Measurements from ENCODE around the gene PIK3C2B.
A peak's percentile ranks its signal among the peaks of the same experiment; 100 is the strongest.
"Not testable (repeated sequence)": the region's sequence is repeated elsewhere in the genome, so short reads cannot be mapped to it uniquely, and the experiment has no call there.

PIK3C2B gene, protein sequence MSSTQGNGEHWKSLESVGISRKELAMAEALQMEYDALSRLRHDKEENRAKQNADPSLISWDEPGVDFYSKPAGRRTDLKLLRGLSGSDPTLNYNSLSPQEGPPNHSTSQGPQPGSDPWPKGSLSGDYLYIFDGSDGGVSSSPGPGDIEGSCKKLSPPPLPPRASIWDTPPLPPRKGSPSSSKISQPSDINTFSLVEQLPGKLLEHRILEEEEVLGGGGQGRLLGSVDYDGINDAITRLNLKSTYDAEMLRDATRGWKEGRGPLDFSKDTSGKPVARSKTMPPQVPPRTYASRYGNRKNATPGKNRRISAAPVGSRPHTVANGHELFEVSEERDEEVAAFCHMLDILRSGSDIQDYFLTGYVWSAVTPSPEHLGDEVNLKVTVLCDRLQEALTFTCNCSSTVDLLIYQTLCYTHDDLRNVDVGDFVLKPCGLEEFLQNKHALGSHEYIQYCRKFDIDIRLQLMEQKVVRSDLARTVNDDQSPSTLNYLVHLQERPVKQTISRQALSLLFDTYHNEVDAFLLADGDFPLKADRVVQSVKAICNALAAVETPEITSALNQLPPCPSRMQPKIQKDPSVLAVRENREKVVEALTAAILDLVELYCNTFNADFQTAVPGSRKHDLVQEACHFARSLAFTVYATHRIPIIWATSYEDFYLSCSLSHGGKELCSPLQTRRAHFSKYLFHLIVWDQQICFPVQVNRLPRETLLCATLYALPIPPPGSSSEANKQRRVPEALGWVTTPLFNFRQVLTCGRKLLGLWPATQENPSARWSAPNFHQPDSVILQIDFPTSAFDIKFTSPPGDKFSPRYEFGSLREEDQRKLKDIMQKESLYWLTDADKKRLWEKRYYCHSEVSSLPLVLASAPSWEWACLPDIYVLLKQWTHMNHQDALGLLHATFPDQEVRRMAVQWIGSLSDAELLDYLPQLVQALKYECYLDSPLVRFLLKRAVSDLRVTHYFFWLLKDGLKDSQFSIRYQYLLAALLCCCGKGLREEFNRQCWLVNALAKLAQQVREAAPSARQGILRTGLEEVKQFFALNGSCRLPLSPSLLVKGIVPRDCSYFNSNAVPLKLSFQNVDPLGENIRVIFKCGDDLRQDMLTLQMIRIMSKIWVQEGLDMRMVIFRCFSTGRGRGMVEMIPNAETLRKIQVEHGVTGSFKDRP (N-terminal part only)

GRCh38 chr1:204494281-204495077 is at the start of gene PIK3C2B:
PIK3C2B (minus strand) TSS chr1:204494805; CDS start chr1:204469802, 25,003 bp downstream.
- DNase-seq = peak; percentile 62 to 64

GRCh38 chr1:204544321-204544720 is 49.7 kb upstream of the PIK3C2B start:
- no peak for DNase-seq

GRCh38 chr1:204541626-204542025 is 47.0 kb upstream of the PIK3C2B start:
- DNase-seq = no peak

DNA sequence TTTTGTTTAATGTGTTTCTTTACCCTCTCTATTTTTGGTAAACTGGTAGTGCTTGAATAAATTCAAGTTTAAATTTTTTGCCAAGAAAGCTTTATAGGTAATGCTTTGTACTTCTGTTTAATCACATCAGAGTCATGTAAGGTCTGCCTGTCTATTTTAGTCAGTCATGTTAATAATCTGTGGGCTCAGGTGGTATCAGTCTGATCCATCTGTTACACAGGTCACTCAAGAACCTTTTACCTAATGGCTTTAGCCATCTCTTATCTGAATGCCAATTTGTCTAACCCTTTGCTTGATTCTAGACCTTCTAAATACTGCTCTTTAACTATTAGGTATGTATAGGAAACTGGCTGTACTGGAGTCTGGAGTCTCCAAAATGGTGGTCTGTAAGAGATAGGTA is 38.2 kb upstream of the PIK3C2B start:
- no peak for DNase-seq

DNA sequence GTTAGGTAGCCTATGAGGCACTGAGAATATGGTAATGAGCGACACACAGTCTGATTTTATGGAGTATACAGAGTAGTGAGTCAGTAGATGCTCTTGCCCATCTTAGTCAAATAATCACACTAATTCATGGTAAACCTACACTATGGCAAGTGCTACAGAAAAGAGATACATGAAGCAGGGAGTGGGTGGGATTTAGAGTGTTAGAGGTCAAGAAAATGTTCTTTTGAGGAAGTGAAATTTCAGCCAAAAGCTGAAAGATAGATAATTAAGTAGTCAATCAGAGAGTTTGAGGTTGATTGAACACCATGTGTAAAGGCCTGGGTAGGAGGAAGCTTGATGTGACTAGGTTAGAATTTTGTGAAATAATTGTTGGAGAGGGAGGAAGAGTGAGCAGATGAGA is 36.3 kb upstream of the PIK3C2B start:
- DNase-seq = no peak

DNA sequence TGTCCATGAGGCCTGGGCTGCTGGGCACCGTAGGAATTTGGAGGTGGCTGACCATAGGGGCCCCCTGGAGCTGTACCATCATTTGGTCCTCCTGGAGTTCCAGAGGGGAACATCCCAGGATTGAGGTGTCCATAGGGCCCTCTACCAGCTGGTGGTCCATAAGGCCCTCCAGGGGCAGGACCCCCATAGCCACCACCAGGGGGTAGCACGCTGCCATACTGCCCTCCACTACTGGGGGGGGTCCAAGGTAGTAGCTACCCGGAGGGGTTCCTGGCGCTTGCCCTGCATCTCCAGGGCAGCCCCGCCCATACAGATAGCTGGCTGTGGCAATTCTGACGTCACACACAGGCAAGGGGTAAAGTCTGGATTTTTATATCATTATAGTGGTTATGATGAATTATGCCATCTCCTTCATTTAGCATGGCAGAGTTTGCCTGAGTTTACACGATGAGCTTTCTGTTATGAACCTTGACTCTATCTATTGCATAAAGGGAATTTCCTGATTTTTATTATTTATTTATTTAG is 34.8 kb upstream of the PIK3C2B start:
- DNase-seq = no peak

GRCh38 chr1:204528677-204529076 is 34.1 kb upstream of the PIK3C2B start:
- no peak for DNase-seq

DNA sequence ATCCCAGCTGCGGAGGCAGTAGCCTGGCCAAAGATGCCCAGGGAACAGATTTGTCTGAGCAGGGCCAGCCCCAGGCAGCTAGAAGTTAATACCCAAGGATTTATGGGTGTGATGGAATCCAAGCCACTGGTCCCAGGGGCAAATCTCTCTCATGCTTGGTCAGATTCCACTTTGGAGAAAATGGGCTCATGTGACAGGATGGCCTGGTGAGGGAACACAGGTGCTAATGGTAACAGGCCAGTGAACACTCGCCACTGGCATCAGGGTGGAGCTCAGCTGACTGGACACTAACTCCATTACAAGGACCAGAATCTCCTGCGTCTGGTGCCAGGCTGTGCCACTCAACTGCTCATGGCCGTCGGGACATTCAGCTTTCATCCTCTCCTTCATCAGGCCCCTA is 33.6 kb upstream of the PIK3C2B start:
- DNase-seq = no peak

GRCh38 chr1:204524986-204525385 is 30.4 kb upstream of the PIK3C2B start:
- no peak for DNase-seq

- no peak for DNase-seq
Measured at GRCh38 chr1:204523605-204524215, 29.1 kb upstream of the PIK3C2B start.

DNA sequence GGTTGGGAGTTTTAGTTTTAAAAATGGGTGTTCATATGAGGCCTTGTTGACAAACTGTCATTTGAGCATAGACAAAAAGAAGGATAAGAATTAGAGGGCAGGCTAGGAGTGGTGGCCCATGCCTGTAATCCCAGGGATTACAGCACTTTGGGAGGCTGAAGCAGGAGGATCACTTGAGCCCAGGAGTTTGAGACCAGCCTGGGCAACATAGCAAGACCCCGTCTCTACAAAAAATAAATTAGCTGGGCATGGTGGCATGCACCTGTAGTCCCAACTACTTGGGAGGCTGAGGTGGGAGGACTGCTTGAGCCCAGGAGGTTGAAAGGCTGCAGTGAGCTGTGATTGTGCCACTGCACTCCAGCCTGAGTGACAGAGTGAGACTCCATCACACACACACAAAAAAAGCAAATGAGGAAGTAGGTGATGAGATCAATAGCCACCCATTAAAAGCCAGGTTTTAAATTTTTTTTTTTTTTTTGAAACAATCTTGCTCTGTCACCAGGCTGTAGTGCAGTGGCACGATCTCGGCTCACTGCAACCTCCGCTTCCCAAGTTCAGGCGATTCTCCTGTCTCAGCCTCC is 27.4 kb upstream of the PIK3C2B start:
- DNase-seq = not testable (repeated sequence)

- DNase-seq = peak in 1 of 2 experiments; percentile 30
Measured at GRCh38 chr1:204520834-204521709, 26.5 kb upstream of the PIK3C2B start.

DNA sequence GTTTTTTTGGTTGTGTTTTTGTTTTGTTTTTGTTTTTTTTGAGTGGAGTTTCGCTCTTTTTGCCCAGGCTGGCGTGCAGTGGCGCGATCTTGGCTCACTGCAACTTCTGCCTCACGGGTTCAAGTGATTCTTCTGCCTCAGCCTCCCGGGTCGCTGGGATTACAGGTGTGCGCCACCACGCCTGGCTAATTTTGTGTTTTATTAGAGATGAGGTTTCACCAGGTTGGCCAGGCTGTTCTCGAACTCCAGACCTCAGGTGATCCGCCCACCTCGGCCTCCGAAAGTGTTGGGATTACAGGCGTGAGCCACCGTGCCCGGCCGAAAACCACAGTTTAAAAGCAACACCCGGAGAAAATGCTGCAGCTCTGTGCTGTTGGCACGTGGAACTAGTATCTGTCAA is 22.8 kb upstream of the PIK3C2B start:
- DNase-seq = not testable (repeated sequence)

GRCh38 chr1:204516180-204516879 is 21.7 kb upstream of the PIK3C2B start, which contains the start of gene MDM4:
MDM4 (plus strand) TSS chr1:204516406; CDS start chr1:204525519, 9,113 bp downstream.
- DNase-seq = peak; percentile 89 to 93

DNA sequence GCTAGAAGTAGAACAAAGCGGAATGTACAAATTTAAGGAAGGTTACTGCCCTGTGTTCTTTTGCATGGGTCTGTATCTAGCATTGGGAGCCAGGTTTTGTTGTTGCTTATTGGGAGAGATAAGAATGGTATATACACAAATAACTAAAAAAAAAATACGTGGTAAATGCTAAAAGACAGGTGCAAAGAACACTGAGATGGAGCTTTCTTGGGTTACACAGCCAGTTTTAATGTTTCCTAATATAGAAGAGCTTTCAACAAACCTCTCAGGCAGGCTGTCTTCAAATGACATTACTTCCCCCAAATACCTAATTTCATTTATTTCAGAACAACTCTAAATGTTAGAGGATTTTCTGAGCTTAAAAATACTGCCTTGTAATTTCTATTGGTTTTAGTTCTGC is 20.2 kb upstream of the PIK3C2B start:
- no peak for DNase-seq

DNA sequence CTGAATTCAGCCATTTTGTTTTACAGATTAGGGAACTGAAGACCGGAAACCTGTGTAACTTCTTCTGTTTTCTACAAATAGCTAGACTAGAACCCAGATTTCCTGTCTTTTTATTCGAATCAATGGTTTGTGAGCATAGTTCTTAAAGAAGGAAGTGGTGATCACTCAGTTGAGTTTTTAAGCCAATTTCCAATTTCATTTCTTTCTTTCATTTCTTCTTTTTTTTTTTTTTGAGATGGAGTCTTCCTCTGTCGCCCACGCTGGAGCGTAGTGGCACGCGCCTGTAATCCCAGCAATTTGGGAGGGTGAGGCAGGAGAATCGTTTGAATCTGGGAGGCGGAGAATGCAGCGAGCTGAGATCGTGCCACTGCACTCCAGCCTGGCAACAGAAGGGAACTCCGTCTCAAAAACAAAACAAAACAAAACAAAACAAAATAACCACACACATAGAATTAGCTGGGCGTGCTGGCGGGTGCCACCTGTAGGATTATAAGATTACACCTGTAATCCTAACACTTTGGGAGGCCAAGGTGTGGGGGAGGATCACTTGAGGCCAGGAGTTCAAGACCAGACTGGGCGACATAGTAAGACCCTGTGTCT is 18.6 kb upstream of the PIK3C2B start:
- peak; percentile 40 to 41 for DNase-seq

DNA sequence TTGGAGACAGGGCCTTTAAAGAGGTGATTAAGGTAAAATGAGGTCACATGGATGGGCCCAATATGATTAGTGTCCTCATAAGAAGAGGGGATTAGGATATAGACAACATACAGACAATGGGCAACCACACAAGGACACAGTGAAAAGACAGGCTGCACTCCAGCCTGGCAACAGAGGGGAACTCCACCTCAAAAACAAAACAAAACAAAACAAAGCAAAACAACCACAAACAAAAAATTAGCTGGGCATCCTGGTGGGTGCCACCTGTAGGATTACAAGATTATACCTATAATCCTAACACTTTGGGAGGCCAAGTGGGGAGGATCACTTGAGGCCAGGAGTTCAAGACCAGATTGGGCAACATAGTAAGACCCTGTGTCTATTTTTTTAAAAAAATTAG is 16.8 kb upstream of the PIK3C2B start:
- no peak for DNase-seq

DNA sequence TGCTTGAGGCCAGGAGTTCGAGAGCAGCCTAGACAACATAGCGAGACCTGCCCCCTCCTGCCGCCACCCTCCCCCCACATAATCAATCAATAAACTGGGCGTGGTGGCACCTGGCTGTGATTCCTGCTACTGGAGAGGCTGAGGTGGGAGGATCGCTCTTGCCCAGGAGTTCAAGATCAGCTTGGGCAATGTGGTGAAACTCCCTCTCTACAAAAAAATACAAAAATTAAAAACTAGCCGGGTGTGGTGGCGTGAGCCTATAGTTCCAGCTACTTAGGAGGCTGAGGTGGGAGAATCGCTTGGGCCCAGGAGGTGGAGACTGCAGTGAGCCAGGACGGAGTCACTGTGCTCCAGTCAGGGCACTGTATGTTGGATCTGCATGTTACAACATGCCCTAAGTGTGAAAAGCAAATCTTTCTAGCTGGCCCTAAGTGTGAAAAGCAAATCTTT is 14.6 kb upstream of the PIK3C2B start:
- no peak for DNase-seq

All from activated CD4-positive, alpha-beta T cell treated with anti-CD3 and anti-CD28 coated beads, Interleukin-2, amount 50 U/mL, for 4 hours (primary cell).